Nephron (organoid): ENCODE results near the gene NCBP2.

Source experiments
- H3K27ac Mint-ChIP-seq, 3 experiments: 2 replicates each; pipeline ENCODE4 v1.8.0; 2020; ENCODE audit warnings: mixed read lengths in 3 of 3, mild to moderate bottlenecking in 2 of 3, moderate library complexity in 1 of 3
- H3K27me3 Mint-ChIP-seq: 2 replicates; pipeline ENCODE4 v1.8.0; 2021; ENCODE audit warnings: low read depth, mild to moderate bottlenecking, moderate library complexity, mixed read lengths
- H3K36me3 Mint-ChIP-seq: 2 replicates; pipeline ENCODE4 v1.8.0; 2020; ENCODE audit warnings: low read depth, mixed read lengths
- H3K4me1 Mint-ChIP-seq: 2 replicates; pipeline ENCODE4 v1.8.0; 2020; ENCODE audit warnings: mixed read lengths
- H3K4me3 Mint-ChIP-seq, 3 experiments: 2 replicates each; pipeline ENCODE4 v1.8.0; 2020; ENCODE audit warnings: mild to moderate bottlenecking in 3 of 3, mixed read lengths in 3 of 3, moderate library complexity in 2 of 3
- H3K9me3 Mint-ChIP-seq: 2 replicates; pipeline ENCODE4 v1.8.0; 2020; ENCODE audit warnings: mixed read lengths
- TF ChIP-seq, protein P1 (sequence below), 3 experiments: fragments of 200-600 bp; sonication (generic); IDR thresholded peaks; one replicate each; pipeline ENCODE4 v1.5.0; 2021; ENCODE audit warnings: antibody characterized with exemption in 3 of 3; ENCODE audit not compliant: unreplicated experiment in 3 of 3

Gene NCBP2

DNA sequence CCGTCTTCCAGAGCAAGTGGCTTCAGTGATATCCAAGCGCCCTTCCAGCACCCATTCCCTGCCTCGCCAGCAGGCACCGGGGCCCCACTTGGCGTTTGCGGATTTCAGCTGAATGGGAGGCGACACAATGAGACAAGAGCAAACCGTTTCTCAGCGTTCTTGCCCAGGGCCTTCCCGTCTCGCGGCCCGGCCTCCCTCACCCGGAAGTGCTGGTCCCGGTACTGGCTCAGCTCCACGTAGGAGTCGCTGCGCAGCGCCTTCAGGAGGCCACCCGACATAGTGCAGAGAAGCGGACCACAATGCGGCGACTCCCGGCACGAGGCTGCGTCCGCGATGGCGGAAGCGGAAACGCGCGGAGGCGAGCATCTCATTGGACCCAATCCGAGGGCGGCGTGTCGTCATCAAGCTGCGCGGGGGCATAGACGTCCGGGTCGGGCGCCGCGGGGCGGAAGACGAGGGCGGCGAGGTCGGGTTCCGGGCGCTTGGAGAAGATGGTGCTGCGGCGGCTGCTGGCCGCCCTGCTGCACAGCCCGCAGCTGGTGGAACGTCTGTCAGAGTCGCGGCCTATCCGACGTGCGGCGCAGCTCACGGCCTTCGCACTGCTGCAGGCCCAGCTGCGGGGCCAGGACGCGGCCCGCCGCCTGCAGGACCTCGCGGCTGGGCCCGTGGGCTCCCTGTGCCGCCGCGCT, at the start of gene NCBP2:
Gene NCBP2, minus strand, starts transcription at position 303 of the 689 bp plus-strand sequence. Its CDS starts 25 bp downstream, at position 278.
- no peaks in the 10 kb centered on the region for H3K27me3 Mint-ChIP-seq
- TF ChIP-seq, protein P1, sequence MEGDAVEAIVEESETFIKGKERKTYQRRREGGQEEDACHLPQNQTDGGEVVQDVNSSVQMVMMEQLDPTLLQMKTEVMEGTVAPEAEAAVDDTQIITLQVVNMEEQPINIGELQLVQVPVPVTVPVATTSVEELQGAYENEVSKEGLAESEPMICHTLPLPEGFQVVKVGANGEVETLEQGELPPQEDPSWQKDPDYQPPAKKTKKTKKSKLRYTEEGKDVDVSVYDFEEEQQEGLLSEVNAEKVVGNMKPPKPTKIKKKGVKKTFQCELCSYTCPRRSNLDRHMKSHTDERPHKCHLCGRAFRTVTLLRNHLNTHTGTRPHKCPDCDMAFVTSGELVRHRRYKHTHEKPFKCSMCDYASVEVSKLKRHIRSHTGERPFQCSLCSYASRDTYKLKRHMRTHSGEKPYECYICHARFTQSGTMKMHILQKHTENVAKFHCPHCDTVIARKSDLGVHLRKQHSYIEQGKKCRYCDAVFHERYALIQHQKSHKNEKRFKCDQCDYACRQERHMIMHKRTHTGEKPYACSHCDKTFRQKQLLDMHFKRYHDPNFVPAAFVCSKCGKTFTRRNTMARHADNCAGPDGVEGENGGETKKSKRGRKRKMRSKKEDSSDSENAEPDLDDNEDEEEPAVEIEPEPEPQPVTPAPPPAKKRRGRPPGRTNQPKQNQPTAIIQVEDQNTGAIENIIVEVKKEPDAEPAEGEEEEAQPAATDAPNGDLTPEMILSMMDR (IDR thresholded peaks at IDR 0.05; ENCODE audit: unreplicated experiment in 3 of 3), result peak; percentile 47 to 69 (median 68)
- H3K36me3 Mint-ChIP-seq, result peaks cover 28% of the 10 kb centered on the region
- peak within 1 kb of the TSS; percentile 96 to 97 (median 96) for H3K4me3 Mint-ChIP-seq
- peaks cover 44% of the 10 kb centered on the region for H3K4me1 Mint-ChIP-seq
- peak within 1 kb of the TSS; percentile 90 to 96 (median 95) for H3K27ac Mint-ChIP-seq
- no peaks in the 10 kb centered on the region for H3K9me3 Mint-ChIP-seq

DNA sequence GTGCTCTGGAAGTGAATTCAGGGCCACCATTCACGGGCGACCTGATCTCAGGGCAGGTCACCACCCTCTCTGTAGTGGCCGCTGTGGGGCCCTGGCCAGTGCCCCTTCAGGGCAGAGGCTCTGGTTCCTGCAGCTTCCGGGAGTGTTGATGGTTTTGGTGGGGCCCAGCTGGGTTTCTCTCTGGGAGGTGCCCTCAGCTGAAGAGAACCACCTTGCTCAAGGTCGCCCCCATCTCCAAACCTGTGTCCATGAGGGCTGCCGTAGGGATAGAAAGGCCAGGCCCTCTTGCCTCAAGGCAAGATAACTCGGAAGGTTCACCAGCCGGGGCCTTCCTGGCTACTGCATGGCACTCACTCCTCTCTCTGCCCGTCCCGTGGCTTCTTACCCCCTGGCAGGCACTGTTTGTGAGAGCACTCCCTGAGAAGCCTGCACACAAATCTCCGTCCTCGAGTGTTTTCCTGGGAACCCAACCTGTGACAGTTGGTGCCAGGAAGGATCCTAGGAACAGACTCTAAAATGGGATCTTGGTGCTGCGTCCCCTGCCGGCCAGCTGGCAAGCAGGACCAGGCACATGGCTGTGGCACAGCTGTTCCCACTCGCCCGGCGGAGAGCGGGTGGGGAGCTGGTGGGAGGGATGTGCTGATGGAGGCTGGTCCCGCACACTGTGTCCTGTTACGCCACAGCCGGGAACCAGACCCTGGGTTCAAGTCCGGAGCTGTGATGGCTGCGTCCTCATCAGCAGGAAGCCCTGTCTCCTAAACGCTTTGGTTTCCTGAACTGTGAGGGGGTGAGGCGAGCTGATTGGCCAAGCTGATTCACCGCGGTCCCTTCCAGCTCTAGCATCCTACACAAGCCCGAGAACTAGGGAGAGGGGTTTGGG, 49.5 kb upstream of the NCBP2 start:
- Mint-ChIP-seq H3K9me3 (no peaks in the 10 kb centered on the region), H3K4me1 (peaks cover 8% of the 10 kb centered on the region), H3K27me3 (no peaks in the 10 kb centered on the region), H3K27ac (no peak overlapping the region), H3K36me3 (no peaks in the 10 kb centered on the region), H3K4me3 (no peak overlapping the region)
- TF ChIP-seq, protein P1 (IDR thresholded peaks at IDR 0.05; ENCODE audit: unreplicated experiment in 3 of 3), result no peak

DNA sequence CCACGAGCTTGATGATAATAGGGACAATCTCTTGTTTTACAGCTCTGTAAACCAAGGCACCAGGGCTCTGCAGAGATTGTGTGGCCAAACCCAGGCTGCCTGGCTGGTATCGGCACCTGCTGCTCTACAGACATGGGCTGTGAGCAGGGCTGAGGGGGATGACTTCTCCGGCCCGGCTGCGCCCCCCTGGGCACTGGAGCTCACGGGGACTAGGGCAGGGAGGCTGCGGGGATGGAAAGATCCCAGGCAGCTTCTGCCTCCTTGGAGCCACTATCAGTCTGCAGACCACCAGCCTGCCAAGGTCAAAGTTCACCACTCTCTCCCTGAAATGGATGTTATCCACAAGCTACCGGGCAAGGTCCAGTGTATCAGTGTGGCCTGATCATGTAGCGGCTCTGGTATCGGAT, 48.3 kb upstream of the NCBP2 start:
- no peaks in the 10 kb centered on the region for H3K9me3 Mint-ChIP-seq
- H3K4me3 Mint-ChIP-seq, result no peak overlapping the region
- no peaks in the 10 kb centered on the region for H3K36me3 Mint-ChIP-seq
- TF ChIP-seq, protein P1 (IDR thresholded peaks at IDR 0.05; ENCODE audit: unreplicated experiment in 3 of 3), result no peak
- no peaks in the 10 kb centered on the region for H3K27me3 Mint-ChIP-seq
- peaks cover 8% of the 10 kb centered on the region for H3K4me1 Mint-ChIP-seq
- no peak overlapping the region for H3K27ac Mint-ChIP-seq

DNA sequence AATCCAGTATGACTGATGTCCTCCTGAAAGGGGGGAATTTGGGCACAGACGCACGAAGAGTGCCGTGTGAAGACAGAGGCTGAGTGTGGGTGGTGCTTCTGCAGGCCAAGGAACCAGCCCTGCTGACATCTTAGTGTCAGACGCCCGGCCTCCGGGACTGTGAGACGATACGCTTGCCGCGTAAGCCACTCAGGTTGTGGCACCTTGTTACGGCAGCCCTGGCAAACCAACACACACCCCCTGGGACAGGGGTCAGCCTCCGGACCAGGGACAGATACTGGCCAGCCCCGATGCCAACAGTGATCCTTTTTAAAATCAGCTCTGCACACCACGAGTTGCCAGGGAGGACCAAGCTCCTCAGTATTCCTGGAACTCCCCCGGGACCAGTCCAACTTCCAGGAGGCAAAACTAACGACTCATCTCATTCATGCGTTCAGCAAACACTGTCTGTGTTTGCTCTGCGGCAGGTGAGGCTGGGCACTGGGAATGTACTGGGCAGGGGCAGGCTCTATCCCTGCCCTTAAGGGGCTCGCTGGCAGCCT, 47.5 kb upstream of the NCBP2 start:
- TF ChIP-seq, protein P1 (IDR thresholded peaks at IDR 0.05; ENCODE audit: unreplicated experiment in 3 of 3), result no peak

DNA sequence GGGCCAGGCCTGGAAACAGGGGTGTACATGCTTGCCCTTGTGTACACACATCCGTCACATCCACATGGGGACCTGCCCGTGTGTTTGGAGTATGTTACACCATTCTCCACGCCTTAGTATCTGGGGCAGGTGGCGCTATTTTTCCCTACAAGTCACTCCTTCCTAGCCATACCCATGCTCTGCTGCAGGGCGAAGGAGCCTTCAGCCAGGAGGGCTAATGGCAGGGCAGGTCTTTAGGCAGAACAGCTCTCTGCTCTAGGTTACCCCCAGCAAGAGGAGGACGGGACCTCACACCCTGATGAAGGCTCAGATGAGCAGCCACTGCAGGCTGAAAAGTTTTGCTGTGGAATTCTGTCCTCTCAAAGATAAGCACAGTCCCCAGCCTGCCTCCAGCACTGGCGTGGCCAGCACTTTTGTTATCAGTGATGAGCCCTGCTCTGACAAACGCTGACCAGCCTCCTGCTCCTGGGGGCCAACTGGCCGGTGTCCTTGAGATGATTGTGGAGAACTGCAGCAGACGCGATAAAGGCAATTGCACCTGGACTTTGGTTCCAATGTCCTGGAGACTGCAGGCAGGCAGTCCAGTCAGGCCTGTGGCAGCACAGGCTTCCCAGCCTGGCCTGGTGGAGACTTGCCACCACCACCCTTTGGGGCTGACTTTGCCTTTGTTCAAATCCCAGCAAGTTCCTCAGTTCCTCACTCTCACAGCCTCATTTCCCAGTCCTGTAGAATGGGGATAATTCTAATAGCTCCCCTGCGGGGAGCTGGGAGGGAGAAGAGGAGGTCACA, 46.1 kb upstream of the NCBP2 start:
- Mint-ChIP-seq H3K27ac (no peak overlapping the region), H3K4me3 (no peak overlapping the region), H3K4me1 (no peaks in the 10 kb centered on the region), H3K27me3 (no peaks in the 10 kb centered on the region), H3K9me3 (peaks cover 3% of the 10 kb centered on the region), H3K36me3 (no peaks in the 10 kb centered on the region)
- TF ChIP-seq, protein P1 (IDR thresholded peaks at IDR 0.05; ENCODE audit: unreplicated experiment in 3 of 3), result no peak

More for the DNA sequence above, 47.5 kb upstream of the NCBP2 start:
- Mint-ChIP-seq H3K4me1 (peaks cover 8% of the 10 kb centered on the region), H3K27ac (no peak overlapping the region), H3K9me3 (no peaks in the 10 kb centered on the region), H3K4me3 (no peak overlapping the region), H3K27me3 (no peaks in the 10 kb centered on the region), H3K36me3 (no peaks in the 10 kb centered on the region)
